ENCODE measurements around the gene PTRH2. TPM values are rescaled to one million over a fixed set of nuclear protein-coding genes. Genes with fewer than 3 reads are reported as not detected.
A peak's percentile ranks its signal among the peaks of the same experiment; 100 is the strongest.

Gene PTRH2
- total RNA-seq, 2 experiments from 2014 or later, result 6.5 to 7.3 TPM

- ATAC-seq (ENCODE audit: poor library complexity) (no peak), DNase-seq (peak in 1 of 14 experiments; percentile 12)
- Histone ChIP-seq H3K27ac (ENCODE audit: low read depth in 1 of 2, low read length in 2 of 2) (no peak overlapping the region), H3K9me3 (ENCODE audit: control insufficient read depth in 1 of 2, insufficient read depth in 1 of 2, low read length in 2 of 2) (no peaks in the 10 kb centered on the region), H3K36me3 (ENCODE audit: insufficient read depth, low read length) (no peaks in the 10 kb centered on the region), H3K4me3 (ENCODE audit: low read length) (no peak overlapping the region), H3K4me1 (ENCODE audit: insufficient read depth, low read length) (peaks cover 6% of the 10 kb centered on the region), H3K27me3 (ENCODE audit: control insufficient read depth in 1 of 2, insufficient read depth in 2 of 2, low read length in 2 of 2) (no peaks in the 10 kb centered on the region)
- Mint-ChIP-seq H3K27me3 (no peaks in the 10 kb centered on the region), H3K4me1 (ENCODE audit: low read depth) (peaks cover 61% of the 10 kb centered on the region), H3K4me3 (no peak overlapping the region), H3K36me3 (ENCODE audit: low read depth) (peaks cover 19% of the 10 kb centered on the region), H3K27ac (no peak overlapping the region), H3K9me3 (no peaks in the 10 kb centered on the region)
- TF ChIP-seq CTCF (IDR thresholded peaks at IDR 0.05), result no peak
- ChIA-PET POLR2A (no interaction called here), CTCF (no interaction called here)
- intact Hi-C loops (cut with DNase I, micrococcal nuclease), result no loop called here
Measured at GRCh38 chr17:59712862-59713261, 5.6 kb upstream of the PTRH2 start.

DNA sequence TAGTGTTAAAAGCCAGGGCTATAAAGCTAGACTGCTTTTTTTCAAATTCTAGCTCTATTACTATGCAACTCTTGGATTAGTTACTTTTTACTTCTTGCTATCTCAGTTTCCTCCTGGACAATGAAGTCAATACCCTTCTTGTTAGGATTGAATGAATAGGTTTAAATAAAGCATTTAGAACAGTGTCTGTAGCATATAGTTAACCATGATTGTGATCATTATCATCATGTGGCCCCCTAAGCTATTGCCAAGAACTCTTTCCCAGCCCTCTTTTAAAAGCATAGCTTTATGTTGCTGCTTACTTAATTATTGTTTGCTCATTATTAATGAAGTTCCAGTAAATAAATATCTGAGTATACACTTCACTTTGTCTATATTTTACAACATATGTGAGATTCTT lies 4.7 kb upstream of the PTRH2 start:
- H3K36me3 Mint-ChIP-seq (ENCODE audit: low read depth), result peaks cover 26% of the 10 kb centered on the region
- ChIA-PET POLR2A (interaction anchor here (1.3 kb wide), 1 partner anchor 92 kb away, joined by 3 read pairs; the partner anchor contains the start of gene CLTC), CTCF (interaction anchor here (0.6 kb wide), 1 partner anchor 70 kb away, joined by 3 read pairs; no protein-coding TSS in a partner anchor)
- H3K27ac ChIP-seq (ENCODE audit: low read depth in 1 of 2, low read length in 2 of 2), result no peak overlapping the region
- no peak for TF ChIP-seq CTCF (IDR thresholded peaks at IDR 0.05)
- no peaks in the 10 kb centered on the region for H3K36me3 ChIP-seq (ENCODE audit: insufficient read depth, low read length)
- DNase-seq, result no peak
- no peaks in the 10 kb centered on the region for H3K9me3 ChIP-seq (ENCODE audit: control insufficient read depth in 1 of 2, insufficient read depth in 1 of 2, low read length in 2 of 2)
- no peak overlapping the region for H3K4me3 Mint-ChIP-seq
- ATAC-seq (ENCODE audit: poor library complexity), result no peak
- H3K4me3 ChIP-seq (ENCODE audit: low read length), result no peak overlapping the region
- no peaks in the 10 kb centered on the region for H3K27me3 Mint-ChIP-seq
- H3K27me3 ChIP-seq (ENCODE audit: control insufficient read depth in 1 of 2, insufficient read depth in 2 of 2, low read length in 2 of 2), result no peaks in the 10 kb centered on the region
- peaks cover 67% of the 10 kb centered on the region for H3K4me1 Mint-ChIP-seq (ENCODE audit: low read depth)
- intact Hi-C loops (cut with DNase I, micrococcal nuclease), result no loop called here
- peaks cover 8% of the 10 kb centered on the region for H3K4me1 ChIP-seq (ENCODE audit: insufficient read depth, low read length)
- H3K9me3 Mint-ChIP-seq, result no peaks in the 10 kb centered on the region
- no peak overlapping the region for H3K27ac Mint-ChIP-seq

GRCh38 chr17:59707971-59708430 lies 771 bp upstream of the PTRH2 start:
- Histone ChIP-seq H3K27ac (ENCODE audit: low read depth in 1 of 2, low read length in 2 of 2) (peak overlapping the region; percentile 80 to 96), H3K4me1 (ENCODE audit: insufficient read depth, low read length) (peaks cover 34% of the 10 kb centered on the region), H3K36me3 (ENCODE audit: insufficient read depth, low read length) (peaks cover 2% of the 10 kb centered on the region), H3K27me3 (ENCODE audit: control insufficient read depth in 1 of 2, insufficient read depth in 2 of 2, low read length in 2 of 2) (no peaks in the 10 kb centered on the region), H3K4me3 (ENCODE audit: low read length) (peak overlapping the region; percentile 95), H3K9me3 (ENCODE audit: control insufficient read depth in 1 of 2, insufficient read depth in 1 of 2, low read length in 2 of 2) (no peaks in the 10 kb centered on the region)
- Mint-ChIP-seq H3K27ac (peak overlapping the region; percentile 94), H3K4me3 (peak overlapping the region; percentile 93), H3K36me3 (ENCODE audit: low read depth) (peaks cover 26% of the 10 kb centered on the region), H3K4me1 (ENCODE audit: low read depth) (peaks cover 81% of the 10 kb centered on the region), H3K9me3 (no peaks in the 10 kb centered on the region), H3K27me3 (no peaks in the 10 kb centered on the region)
- no peak for TF ChIP-seq CTCF (IDR thresholded peaks at IDR 0.05)
- POLR2A ChIA-PET, result interaction anchor here (0.7 to 3.1 kb wide), 13 partner anchors 10 to 1370 kb away, joined by 3 to 26 read pairs (median 4); partner anchors contain the start of genes CLTC, DHX40, RNFT1 and RPS6KB1
- no peak for ATAC-seq (ENCODE audit: poor library complexity)
- intact Hi-C loops (cut with DNase I, micrococcal nuclease), result loop anchor here (5.0 to 10.0 kb wide), 3 partner anchors 63 to 1703 kb away; partner anchors contain the start of gene SRSF1 (in 1 of the 2)
- CTCF ChIA-PET, result interaction anchor here (1.0 kb wide), 1 partner anchor 329 kb away, joined by 3 read pairs; no protein-coding TSS in a partner anchor
- DNase-seq, result no peak
